ENCODE measurements around the gene PTPRG.

- TF ChIP-seq POLR2AphosphoS5 (IDR thresholded peaks at IDR 0.05; ENCODE audit: insufficient read depth, low read depth, low read length) (no peak), EZH2 (IDR thresholded peaks at IDR 0.05; ENCODE audit: borderline replicate concordance, low read depth, low read length, severe bottlenecking) (no peak), POLR2A (IDR thresholded peaks at IDR 0.05; ENCODE audit: low read depth, low read length) (no peak), CTCF (IDR thresholded peaks at IDR 0.05; ENCODE audit: extremely low read depth in 1 of 2, insufficient read depth in 1 of 2, low read depth in 1 of 2, low read length in 2 of 2) (no peak), MAX (IDR thresholded peaks at IDR 0.05; ENCODE audit: insufficient read depth, insufficient read length) (no peak), JUN (IDR thresholded peaks at IDR 0.05; ENCODE audit: borderline replicate concordance, insufficient read depth, insufficient read length, low read depth) (no peak)
Measured at GRCh38 chr3:61727435-61727834, 166.1 kb downstream of the PTPRG start.
